ENCODE results near the gene SURF6.
"Not testable (repeated sequence)": the region's sequence is repeated elsewhere in the genome, so short reads cannot be mapped to it uniquely, and the experiment has no call there.

GRCh38 chr9:133317551-133317950 is 18.4 kb downstream of the SURF6 start:
- TF ChIP-seq, protein P1, sequence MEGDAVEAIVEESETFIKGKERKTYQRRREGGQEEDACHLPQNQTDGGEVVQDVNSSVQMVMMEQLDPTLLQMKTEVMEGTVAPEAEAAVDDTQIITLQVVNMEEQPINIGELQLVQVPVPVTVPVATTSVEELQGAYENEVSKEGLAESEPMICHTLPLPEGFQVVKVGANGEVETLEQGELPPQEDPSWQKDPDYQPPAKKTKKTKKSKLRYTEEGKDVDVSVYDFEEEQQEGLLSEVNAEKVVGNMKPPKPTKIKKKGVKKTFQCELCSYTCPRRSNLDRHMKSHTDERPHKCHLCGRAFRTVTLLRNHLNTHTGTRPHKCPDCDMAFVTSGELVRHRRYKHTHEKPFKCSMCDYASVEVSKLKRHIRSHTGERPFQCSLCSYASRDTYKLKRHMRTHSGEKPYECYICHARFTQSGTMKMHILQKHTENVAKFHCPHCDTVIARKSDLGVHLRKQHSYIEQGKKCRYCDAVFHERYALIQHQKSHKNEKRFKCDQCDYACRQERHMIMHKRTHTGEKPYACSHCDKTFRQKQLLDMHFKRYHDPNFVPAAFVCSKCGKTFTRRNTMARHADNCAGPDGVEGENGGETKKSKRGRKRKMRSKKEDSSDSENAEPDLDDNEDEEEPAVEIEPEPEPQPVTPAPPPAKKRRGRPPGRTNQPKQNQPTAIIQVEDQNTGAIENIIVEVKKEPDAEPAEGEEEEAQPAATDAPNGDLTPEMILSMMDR (IDR thresholded peaks at IDR 0.05): not testable (repeated sequence)
- TF ChIP-seq, protein P2, sequence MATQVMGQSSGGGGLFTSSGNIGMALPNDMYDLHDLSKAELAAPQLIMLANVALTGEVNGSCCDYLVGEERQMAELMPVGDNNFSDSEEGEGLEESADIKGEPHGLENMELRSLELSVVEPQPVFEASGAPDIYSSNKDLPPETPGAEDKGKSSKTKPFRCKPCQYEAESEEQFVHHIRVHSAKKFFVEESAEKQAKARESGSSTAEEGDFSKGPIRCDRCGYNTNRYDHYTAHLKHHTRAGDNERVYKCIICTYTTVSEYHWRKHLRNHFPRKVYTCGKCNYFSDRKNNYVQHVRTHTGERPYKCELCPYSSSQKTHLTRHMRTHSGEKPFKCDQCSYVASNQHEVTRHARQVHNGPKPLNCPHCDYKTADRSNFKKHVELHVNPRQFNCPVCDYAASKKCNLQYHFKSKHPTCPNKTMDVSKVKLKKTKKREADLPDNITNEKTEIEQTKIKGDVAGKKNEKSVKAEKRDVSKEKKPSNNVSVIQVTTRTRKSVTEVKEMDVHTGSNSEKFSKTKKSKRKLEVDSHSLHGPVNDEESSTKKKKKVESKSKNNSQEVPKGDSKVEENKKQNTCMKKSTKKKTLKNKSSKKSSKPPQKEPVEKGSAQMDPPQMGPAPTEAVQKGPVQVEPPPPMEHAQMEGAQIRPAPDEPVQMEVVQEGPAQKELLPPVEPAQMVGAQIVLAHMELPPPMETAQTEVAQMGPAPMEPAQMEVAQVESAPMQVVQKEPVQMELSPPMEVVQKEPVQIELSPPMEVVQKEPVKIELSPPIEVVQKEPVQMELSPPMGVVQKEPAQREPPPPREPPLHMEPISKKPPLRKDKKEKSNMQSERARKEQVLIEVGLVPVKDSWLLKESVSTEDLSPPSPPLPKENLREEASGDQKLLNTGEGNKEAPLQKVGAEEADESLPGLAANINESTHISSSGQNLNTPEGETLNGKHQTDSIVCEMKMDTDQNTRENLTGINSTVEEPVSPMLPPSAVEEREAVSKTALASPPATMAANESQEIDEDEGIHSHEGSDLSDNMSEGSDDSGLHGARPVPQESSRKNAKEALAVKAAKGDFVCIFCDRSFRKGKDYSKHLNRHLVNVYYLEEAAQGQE (IDR thresholded peaks at IDR 0.05; ENCODE audit: insufficient read depth in 1 of 2, low read depth in 2 of 2, low read length in 1 of 2): not testable (repeated sequence)
